ENCODE data around the gene KLRK1. TPM values are rescaled to one million over a fixed set of nuclear protein-coding genes. Genes with fewer than 3 reads are reported as not detected.

KLRK1 gene
- not detected in 2 replicates for total RNA-seq

DNA sequence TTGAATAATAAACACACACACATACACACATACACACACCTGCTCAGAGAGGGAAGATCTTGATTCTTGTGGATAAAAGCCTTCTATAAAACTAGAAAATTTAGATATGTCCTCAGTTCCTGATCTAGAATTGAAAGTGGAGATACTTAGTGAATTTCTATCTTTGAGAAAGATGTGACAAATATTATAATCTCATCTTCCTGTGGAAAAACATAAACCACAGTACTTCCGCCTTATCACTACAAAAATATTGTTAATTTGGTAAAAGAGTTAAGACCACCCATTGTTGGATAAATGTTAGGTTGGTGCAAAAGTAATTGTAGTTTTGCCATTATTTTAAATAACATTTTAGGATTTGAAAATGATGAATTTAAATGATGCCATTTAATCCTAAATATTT is at the start of gene KLRK1:
TSS of gene KLRK1 (minus strand) at position 138 of the 400 bp plus-strand sequence. CDS start 1,231 bp downstream, outside the sequence.

DNA sequence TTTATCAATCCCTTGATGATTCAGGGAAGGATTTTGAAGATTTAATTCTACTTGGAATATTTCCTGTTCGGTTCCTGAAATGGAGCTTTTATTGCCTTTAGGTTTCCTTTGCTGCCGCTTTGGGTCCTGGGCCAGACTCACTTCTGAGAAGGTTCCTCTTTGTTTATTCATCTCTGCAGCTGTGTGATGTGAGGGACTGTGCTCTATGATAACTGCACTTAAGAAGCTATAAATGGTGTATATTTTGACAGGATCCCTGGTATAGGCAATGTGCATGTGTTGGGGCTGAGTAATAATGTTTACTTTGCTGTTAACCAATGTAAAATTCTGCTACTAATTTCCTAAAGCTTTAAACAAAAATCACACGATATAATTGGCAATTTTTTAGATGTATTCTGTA is 46.0 kb upstream of the KLRK1 start, which contains the start of gene KLRC2:
TSS of gene KLRC2 (minus strand) at position 195 of the 400 bp plus-strand sequence. CDS start at position 171, 24 bp downstream.

DNA sequence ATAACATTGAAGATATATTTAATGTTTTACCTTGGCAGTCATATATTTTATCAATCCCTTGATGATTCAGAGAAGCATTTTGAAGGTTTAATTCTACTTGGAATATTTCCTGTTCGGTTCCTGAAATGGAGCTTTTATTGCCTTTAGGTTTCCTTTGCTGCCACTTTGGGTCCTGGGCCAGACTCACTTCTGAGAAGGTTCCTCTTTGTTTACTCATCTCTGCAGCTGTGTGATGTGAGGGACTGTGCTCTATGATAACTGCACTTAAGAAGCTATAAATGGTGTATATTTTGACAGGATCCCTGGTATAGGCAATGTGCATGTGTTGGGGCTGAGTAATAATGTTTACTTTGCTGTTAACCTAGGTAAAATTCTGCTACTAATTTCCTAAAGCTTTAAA is 30.5 kb upstream of the KLRK1 start, which contains the start of gene KLRC3:
TSS of gene KLRC3 (minus strand) at position 262 of the 400 bp plus-strand sequence. CDS start at position 217, 45 bp downstream.

DNA sequence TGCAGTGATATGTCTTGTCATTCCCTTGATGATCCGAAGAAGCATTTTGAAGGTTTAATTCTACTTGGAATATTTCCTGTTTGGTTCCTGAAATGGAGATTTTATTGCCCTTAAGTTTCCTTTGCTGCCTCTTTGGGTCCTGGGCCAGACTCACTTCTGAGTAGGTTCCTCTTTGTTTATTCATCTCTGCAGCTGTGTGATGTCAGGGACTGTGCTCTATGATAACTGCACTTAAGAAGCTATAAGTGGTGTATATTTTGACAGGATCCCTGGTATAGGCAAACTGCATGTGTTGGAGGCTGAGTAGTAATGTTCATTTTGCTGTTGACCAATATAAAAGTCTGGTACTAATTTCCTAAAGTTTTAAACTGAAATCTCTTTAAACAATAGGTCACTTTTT is 19.6 kb upstream of the KLRK1 start, which contains the start of gene KLRC4:
TSS of gene KLRC4 (minus strand) at position 366 of the 400 bp plus-strand sequence. CDS start at position 184, 182 bp downstream.

Other genes starting within 250 kb of the KLRK1 start
- gene OLR1, start 217.9 kb downstream of the KLRK1 start, total RNA-seq = not detected in 2 replicates
- gene TMEM52B, start 211.0 kb downstream of the KLRK1 start, total RNA-seq = under 0.01 TPM in 1 of 2 replicates, not detected in the other
- 9.8 and 16.5 TPM in 2 replicates for gene GABARAPL1, start 177.2 kb downstream of the KLRK1 start, total RNA-seq
- under 0.01 TPM in 2 replicates for gene KLRD1, start 82.2 kb downstream of the KLRK1 start, total RNA-seq
- gene KLRC4, start 19.7 kb upstream of the KLRK1 start, total RNA-seq = not detected in 2 replicates
- not detected in 2 replicates for gene KLRC3, start 30.6 kb upstream of the KLRK1 start, total RNA-seq
- gene KLRC2, start 46.0 kb upstream of the KLRK1 start, total RNA-seq = not detected in 2 replicates
- gene KLRC1, start 63.3 kb upstream of the KLRK1 start, total RNA-seq = not detected in 2 replicates
- gene EIF2S3B, start 115.8 kb upstream of the KLRK1 start, total RNA-seq = 1.6 and 6.2 TPM in 2 replicates
- gene MAGOHB, start 223.6 kb upstream of the KLRK1 start, total RNA-seq = 11.0 and 13.3 TPM in 2 replicates